Activated CD8-positive, alpha-beta T cell treated with anti-CD3 and anti-CD28 coated beads, Interleukin-2, amount 10 ng/mL, durations not matched to agents 7 days and 5 days (primary cell): ENCODE results near the gene PRR13. TPM values are rescaled to one million over a fixed set of nuclear protein-coding genes. Genes with fewer than 3 reads are reported as not detected.
"Not testable (repeated sequence)": the region's sequence is repeated elsewhere in the genome, so short reads cannot be mapped to it uniquely, and the experiment has no call there.

Source experiments
- ATAC-seq: fragments of 150-1000 bp; cut with Tn5 transposase; one replicate; pipeline ENCODE4 v1.10.0; 2021; ENCODE audit warnings: moderate library complexity
- CTCF ChIA-PET: fragments of 350-600 bp; sonication (Branson Sonifier 250); formaldehyde crosslinking; loops from one replicate; lab custom pipeline; 2021; ENCODE audit warnings: antibody characterized with exemption; lab: Charles Lee
- POLR2A ChIA-PET: fragments of 350-600 bp; sonication (Branson Sonifier 250); formaldehyde crosslinking; loops from one replicate; lab custom pipeline; 2021; ENCODE audit warnings: antibody characterized with exemption; lab: Charles Lee
- DNase-seq: peaks from one replicate; pipeline ENCODE4 v3.0.0-alpha.2; 2020
- H3K27ac Mint-ChIP-seq: one replicate; pipeline ENCODE4 v1.8.0; 2021; ENCODE audit warnings: mild to moderate bottlenecking, mixed read lengths
- H3K27me3 Mint-ChIP-seq: one replicate; pipeline ENCODE4 v1.8.0; 2021; ENCODE audit warnings: low read depth, mixed read lengths
- H3K36me3 Mint-ChIP-seq: one replicate; pipeline ENCODE4 v1.8.0; 2021; ENCODE audit warnings: low read depth, mixed read lengths
- H3K4me1 Mint-ChIP-seq: one replicate; pipeline ENCODE4 v1.8.0; 2021; ENCODE audit warnings: low read depth, mixed read lengths
- H3K4me3 Mint-ChIP-seq: one replicate; pipeline ENCODE4 v1.8.0; 2021; ENCODE audit warnings: mild to moderate bottlenecking, mixed read lengths
- H3K9me3 Mint-ChIP-seq: one replicate; pipeline ENCODE4 v1.8.0; 2022; ENCODE audit warnings: mixed read lengths; ENCODE audit not compliant: insufficient read depth
- total RNA-seq, 2 experiments: library from RNA; stranded (reverse); gene quantifications; one replicate each; pipeline ENCODE4 v1.2.3, GENCODE V29; 2021

The PRR13 gene
- total RNA-seq, 2 experiments from 2014 or later: 220 TPM

DNA sequence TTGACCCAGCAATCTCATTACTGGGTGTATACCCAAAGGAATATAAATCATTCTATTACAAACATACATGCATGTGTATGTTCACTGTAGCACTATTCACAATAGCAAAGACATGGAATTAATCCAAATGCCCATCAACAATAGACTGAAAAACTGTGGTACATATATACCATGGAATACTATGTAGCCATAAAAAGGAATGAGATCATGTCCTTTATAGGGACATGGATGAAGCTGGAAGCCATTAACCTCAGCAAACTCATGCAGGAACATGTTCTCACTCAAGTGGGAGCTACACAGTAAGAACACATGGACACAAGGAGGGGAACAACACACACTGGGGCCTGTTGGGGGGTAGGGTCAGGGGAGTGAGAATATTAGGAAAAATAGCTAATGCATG is 2.0 kb upstream of the PRR13 start:
- not testable (repeated sequence) for H3K27me3 Mint-ChIP-seq, H3K4me3 Mint-ChIP-seq, DNase-seq, ATAC-seq, H3K9me3 Mint-ChIP-seq
- CTCF ChIA-PET: interaction anchor here (0.9 to 2.5 kb wide), 6 partner anchors 14 to 118 kb away, joined by 3 to 6 read pairs (median 4); partner anchors contain the start of gene AAAS
- Mint-ChIP-seq H3K4me1 (peaks cover 23% of the 10 kb centered on the region), H3K36me3 (peaks cover 22% of the 10 kb centered on the region), H3K27ac (peak overlapping the region; percentile 22)
- POLR2A ChIA-PET: interaction anchor here (1.9 kb wide), 1 partner anchor 87 kb away, joined by 4 read pairs; no protein-coding TSS in a partner anchor

DNA sequence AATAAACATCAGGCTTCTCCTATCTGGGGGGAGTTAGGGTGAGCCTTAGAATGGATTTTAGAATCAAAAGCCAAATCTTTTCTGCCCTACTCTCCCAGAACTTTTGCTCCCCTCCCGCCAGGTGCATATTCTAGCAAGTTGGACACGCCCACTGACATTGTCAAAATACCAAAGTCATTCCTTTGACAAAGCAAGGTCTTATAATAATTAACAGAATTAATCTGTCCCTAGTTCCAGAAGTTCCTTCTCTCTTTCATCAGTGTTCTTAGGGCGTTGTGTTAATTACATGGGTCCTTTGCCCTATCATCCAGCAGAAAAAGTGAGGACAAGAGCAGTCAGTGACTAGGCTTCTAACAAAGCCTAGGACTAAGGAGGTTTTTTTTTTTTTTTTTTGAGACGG is 2.4 kb downstream of the PRR13 start:
- POLR2A ChIA-PET: no interaction called here
- CTCF ChIA-PET: interaction anchor here (0.6 kb wide), 1 partner anchor 115 kb away, joined by 3 read pairs; no protein-coding TSS in a partner anchor
- H3K27me3 Mint-ChIP-seq: no peaks in the 10 kb centered on the region
- H3K4me3 Mint-ChIP-seq: peak overlapping the region; percentile 97
- ATAC-seq (no peak), DNase-seq (no peak)
- H3K4me1 Mint-ChIP-seq: peaks cover 42% of the 10 kb centered on the region
- H3K9me3 Mint-ChIP-seq: no peaks in the 10 kb centered on the region
- H3K36me3 Mint-ChIP-seq: peaks cover 56% of the 10 kb centered on the region
- H3K27ac Mint-ChIP-seq: no peak overlapping the region

DNA sequence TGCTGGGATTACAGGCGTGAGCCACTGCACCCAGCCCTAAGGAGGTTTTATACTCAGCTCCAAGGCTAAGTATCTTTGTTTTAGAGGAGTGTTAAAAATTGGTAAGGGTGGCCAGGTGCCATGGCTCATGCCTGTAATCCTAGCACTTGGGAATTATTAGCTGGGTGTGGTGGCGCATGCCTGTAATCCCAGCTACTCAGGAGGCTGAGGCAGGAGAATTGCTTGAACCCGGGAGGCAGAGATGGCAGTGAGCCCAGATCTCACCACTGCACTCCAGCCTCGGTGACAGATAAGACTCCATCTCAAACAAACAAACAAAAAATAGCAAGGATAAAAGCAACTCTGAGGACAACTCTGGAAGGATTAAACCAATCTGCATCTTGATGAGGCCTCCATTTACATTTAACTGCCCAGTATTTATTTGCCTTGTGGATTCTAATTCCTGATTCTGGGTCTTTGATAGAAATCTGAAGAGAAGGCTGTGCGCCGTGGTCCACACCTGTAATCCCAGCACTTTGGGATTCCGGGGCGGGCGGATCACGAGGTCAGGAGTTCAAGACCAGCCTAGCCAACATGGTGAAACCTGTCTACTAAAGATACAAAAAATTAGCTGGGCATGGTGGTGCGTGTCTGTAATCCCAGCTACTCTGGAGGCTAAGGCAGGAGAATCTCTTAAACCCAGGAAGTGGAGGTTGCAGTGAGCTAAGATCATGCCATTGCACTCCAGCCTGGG is 3.2 kb downstream of the PRR13 start:
- Mint-ChIP-seq H3K4me1 (peaks cover 39% of the 10 kb centered on the region), H3K36me3 (peaks cover 56% of the 10 kb centered on the region)
- DNase-seq, ATAC-seq, H3K27me3 Mint-ChIP-seq, H3K27ac Mint-ChIP-seq, H3K4me3 Mint-ChIP-seq, H3K9me3 Mint-ChIP-seq: not testable (repeated sequence)
- CTCF ChIA-PET: interaction anchor here (0.6 to 0.8 kb wide), 3 partner anchors 23 to 121 kb away, joined by 3 to 4 read pairs (median 3); no protein-coding TSS in a partner anchor
- POLR2A ChIA-PET: interaction anchor here (0.5 kb wide), 1 partner anchor 406 kb away, joined by 3 read pairs; no protein-coding TSS in a partner anchor

DNA sequence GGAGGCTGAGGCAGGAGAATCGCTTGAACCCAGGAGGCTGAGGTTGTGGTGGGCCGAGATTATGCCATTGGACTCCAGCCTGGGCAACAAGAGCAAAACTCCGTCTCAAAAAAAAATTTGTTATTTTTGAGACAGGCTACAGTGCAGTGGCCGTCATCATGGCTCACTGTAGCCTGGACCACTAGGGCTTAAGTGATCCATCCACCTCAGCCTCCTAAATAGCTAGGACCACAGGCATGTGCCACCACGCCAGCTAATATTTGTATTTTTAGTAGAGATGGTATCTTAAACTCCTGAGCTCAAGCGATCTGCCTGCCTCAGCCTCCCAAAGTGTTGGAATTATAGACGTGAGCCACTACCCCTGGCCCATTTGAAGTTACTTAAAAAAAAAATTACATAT is 9.4 kb downstream of the PRR13 start:
- ChIA-PET CTCF (interaction anchor here (0.7 to 1.9 kb wide), 7 partner anchors 30 to 183 kb away, joined by 3 to 7 read pairs (median 4); partner anchors contain the start of genes ESPL1 and TARBP2), POLR2A (no interaction called here)
- H3K9me3 Mint-ChIP-seq: no peaks in the 10 kb centered on the region
- DNase-seq (no peak), ATAC-seq (no peak)
- peaks cover 38% of the 10 kb centered on the region for H3K4me1 Mint-ChIP-seq
- peaks cover 59% of the 10 kb centered on the region for H3K36me3 Mint-ChIP-seq
- no peaks in the 10 kb centered on the region for H3K27me3 Mint-ChIP-seq
- no peak overlapping the region for H3K27ac Mint-ChIP-seq
- H3K4me3 Mint-ChIP-seq: no peak overlapping the region

DNA sequence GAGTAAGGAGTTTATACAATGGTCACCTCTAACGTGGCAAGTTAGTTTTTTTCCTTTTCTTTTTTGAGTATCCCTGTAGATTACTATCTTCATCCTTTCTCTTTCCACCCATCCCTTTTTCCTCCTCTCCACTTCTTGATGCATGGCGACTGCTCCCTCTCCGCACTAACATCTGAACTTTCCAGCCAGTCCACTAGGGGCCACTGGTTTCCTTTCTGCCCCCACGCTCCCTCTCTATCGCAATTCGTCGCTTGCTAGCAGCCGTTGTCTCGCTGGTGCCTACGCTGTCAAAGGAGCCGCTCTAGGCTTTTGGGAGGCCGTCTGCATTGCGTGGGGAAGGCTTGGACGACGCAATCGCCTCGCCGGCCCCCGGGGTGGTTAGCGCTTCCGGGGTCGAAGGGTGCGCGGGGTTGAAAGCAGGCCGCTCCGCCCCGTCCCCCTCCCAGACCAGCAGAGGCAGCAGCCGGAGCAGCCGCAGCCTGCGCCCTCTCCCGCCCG is 10.2 kb downstream of the PRR13 start, which contains the start of gene PCBP2:
TSS of gene PCBP2 (plus strand) at position 442 of the 498 bp plus-strand sequence. CDS start 2,699 bp downstream, outside the sequence.
- peaks cover 39% of the 10 kb centered on the region for H3K4me1 Mint-ChIP-seq
- CTCF ChIA-PET: interaction anchor here (0.7 to 1.9 kb wide), 7 partner anchors 31 to 184 kb away, joined by 3 to 7 read pairs (median 4); partner anchors contain the start of genes ESPL1 and TARBP2
- H3K27ac Mint-ChIP-seq: peak within 1 kb of the TSS; percentile 100
- H3K27me3 Mint-ChIP-seq: no peaks in the 10 kb centered on the region
- no peaks in the 10 kb centered on the region for H3K9me3 Mint-ChIP-seq
- H3K4me3 Mint-ChIP-seq: peak within 1 kb of the TSS; percentile 94
- peak; percentile 99 for DNase-seq
- peak; percentile 97 for ATAC-seq
- H3K36me3 Mint-ChIP-seq: peaks cover 60% of the 10 kb centered on the region
- POLR2A ChIA-PET: no interaction called here

DNA sequence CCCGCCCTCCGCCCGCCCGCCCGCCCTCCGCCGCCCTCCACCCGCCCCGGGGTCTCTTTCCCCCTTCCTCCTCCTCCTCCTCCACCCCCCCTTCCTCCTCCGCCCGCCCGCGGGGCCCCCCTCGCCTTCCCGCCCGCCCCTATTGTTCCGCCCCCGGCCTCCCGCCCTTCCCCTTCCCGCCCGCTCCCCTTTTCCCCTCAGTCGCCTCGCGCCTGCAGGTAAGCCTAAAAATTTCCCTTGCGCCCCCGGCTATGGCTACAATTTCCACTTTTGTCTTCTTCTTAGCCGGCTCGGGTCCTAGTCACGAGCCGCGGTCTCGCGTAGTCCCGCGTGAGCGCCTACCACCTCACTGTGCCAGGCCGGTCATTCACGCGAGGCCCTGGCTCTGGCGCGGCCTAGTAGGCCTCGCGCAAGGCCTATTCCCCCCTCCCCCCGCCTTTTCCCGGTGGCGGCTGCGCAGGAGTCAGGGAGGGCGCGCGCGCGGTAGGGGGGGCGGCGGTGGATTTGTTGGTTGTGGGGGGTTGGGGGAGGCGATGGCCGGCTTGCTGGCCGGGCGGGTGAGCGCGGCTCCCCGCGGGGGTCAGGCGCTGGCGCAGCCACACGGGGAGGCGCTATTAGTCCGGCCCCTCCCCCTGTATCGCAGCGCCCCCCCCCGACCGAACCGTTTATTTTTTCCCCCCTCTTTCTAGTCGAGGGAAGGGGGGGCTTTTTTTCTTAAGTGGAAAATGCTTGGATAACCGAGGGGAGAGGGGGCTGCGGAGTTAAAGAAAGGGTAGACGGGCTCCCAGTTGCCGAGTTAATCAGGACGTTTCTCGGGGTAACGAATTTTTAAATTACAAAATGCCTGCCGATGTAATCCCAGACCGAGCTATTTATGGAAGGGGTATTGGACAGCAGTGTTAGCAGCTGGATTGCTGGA is 10.9 kb downstream of the PRR13 start:
- peak overlapping the region; percentile 100 for H3K27ac Mint-ChIP-seq
- ChIA-PET POLR2A (interaction anchor here (0.6 to 1.0 kb wide), 5 partner anchors 22 to 184 kb away, joined by 3 to 4 read pairs (median 4); partner anchors contain the start of genes ESPL1 and TARBP2), CTCF (interaction anchor here (0.8 to 3.2 kb wide), 5 partner anchors 12 to 131 kb away, joined by 3 to 18 read pairs (median 4); partner anchors contain the start of gene AAAS)
- H3K27me3 Mint-ChIP-seq: no peaks in the 10 kb centered on the region
- peaks cover 39% of the 10 kb centered on the region for H3K4me1 Mint-ChIP-seq
- no peaks in the 10 kb centered on the region for H3K9me3 Mint-ChIP-seq
- DNase-seq: peak; percentile 80
- peaks cover 60% of the 10 kb centered on the region for H3K36me3 Mint-ChIP-seq
- ATAC-seq: peak; percentile 29
- peak overlapping the region; percentile 94 for H3K4me3 Mint-ChIP-seq

DNA sequence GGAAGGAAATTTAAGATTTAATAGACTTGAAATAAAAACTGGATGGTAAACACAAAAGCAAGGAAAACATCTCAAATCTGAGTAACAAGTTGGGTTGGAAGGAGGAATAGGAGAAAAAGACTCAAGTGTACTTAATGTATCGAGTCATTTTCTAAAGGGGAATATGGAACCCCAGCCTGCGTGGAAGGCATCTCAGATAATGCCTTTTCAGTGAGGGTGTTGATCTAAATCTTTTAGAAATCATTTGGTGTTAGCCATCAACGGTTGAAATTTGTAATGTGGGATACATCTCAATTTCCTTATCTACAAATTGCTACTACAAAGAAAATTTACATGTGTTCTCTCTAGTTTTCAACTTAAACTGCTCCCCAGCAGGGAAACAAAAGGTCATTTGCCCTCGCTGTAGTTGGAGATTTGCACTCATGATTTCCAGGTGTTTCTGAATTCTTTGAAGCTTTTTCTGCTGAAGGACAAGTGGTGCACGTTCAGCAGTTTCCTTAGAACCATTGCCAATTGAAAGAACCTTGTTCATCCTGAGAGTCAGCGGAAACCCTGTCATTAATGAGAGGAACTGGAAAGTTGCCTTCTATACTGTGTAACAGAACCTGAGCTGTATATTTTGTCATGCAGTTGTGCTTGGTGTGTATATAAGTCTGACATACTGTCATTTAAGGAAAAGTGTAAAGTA is 12.6 kb downstream of the PRR13 start:
- Mint-ChIP-seq H3K27ac (peak overlapping the region; percentile 100), H3K9me3 (no peaks in the 10 kb centered on the region), H3K4me1 (peaks cover 37% of the 10 kb centered on the region), H3K4me3 (peak overlapping the region; percentile 94), H3K27me3 (no peaks in the 10 kb centered on the region), H3K36me3 (peaks cover 60% of the 10 kb centered on the region)
- POLR2A ChIA-PET: interaction anchor here (0.9 to 4.0 kb wide), 5 partner anchors 10 to 75 kb away, joined by 3 to 16 read pairs (median 3); no protein-coding TSS in a partner anchor
- CTCF ChIA-PET: interaction anchor here (1.0 to 3.2 kb wide), 6 partner anchors 11 to 186 kb away, joined by 3 to 18 read pairs (median 4); partner anchors contain the start of genes ESPL1 and MYG1
- ATAC-seq (no peak), DNase-seq (no peak)

DNA sequence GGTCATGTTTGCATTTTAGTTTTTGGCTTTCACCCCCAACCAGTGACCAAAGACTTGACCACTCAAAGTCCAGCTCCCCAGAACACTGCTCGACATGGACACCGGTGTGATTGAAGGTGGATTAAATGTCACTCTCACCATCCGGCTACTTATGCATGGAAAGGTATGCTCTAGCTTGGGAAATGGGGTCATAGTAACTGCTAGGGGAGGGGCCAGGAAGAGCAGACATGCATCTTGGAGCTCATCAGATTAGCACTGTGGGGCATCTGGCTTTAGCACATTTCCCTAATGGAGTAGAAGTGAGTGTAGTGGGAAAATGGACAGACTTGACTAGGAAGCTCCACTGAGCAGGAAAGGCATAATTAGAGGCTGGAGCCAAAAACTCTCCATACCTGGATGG is 13.2 kb downstream of the PRR13 start:
- H3K9me3 Mint-ChIP-seq: no peaks in the 10 kb centered on the region
- DNase-seq: no peak
- H3K4me3 Mint-ChIP-seq: peak overlapping the region; percentile 94
- H3K4me1 Mint-ChIP-seq: peaks cover 39% of the 10 kb centered on the region
- H3K36me3 Mint-ChIP-seq: peaks cover 63% of the 10 kb centered on the region
- peak overlapping the region; percentile 100 for H3K27ac Mint-ChIP-seq
- ATAC-seq: no peak
- POLR2A ChIA-PET: interaction anchor here (0.6 to 4.0 kb wide), 7 partner anchors 10 to 186 kb away, joined by 3 to 16 read pairs (median 3); no protein-coding TSS in a partner anchor
- CTCF ChIA-PET: interaction anchor here (0.7 to 3.2 kb wide), 4 partner anchors 21 to 961 kb away, joined by 3 to 18 read pairs (median 4); partner anchors contain the start of gene ESPL1
- no peaks in the 10 kb centered on the region for H3K27me3 Mint-ChIP-seq

DNA sequence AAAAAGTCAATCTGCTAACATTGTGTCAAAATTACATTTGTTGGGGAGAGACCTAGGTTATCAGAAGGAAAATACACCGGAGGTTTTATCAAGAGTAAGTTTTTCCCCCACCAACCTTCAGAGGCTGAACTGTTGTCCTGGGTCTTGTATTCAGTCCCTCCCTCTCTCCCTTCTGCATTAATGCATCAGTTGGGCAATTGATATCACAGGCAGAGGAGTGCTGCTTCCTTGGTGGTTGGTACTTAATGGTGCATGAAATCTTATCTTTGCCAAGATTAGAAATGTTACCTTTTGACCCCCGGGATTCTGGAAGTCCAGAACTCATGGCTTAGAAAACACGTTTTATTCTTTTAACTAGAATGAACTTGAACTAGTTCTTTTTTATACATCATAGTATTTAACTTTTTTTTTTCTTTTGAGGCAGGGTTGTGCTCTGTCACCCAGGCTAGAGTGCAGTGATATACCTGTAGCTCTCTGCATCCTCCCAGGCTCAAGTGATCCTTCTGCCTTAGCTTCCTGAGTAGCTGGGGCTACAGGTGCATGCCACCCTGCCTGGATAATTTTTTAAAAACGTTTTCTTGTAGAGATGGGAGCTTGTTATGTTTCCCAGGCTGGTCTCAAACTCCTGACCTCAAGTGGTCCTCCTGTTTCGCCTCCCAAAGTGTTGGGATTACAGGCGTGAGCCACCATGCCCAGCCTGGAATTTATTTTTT is 15.3 kb downstream of the PRR13 start:
- DNase-seq: no peak
- CTCF ChIA-PET: interaction anchor here (0.9 to 1.5 kb wide), 3 partner anchors 19 to 105 kb away, joined by 3 read pairs; no protein-coding TSS in a partner anchor
- Mint-ChIP-seq H3K9me3 (no peaks in the 10 kb centered on the region), H3K27ac (no peak overlapping the region), H3K4me1 (peaks cover 41% of the 10 kb centered on the region), H3K4me3 (no peak overlapping the region), H3K36me3 (peaks cover 79% of the 10 kb centered on the region), H3K27me3 (no peaks in the 10 kb centered on the region)
- ATAC-seq: no peak
- POLR2A ChIA-PET: interaction anchor here (0.6 to 4.0 kb wide), 2 partner anchors 19 to 442 kb away, joined by 4 to 16 read pairs; no protein-coding TSS in a partner anchor
